Ovary (tissue), 3 donors: ENCODE results near the gene CASK.

ENCODE experiments used
- EP300 ChIP-seq: sonication (generic); formaldehyde crosslinking; IDR thresholded peaks from one replicate; pipeline ENCODE4 v1.6.1; 2017; ENCODE audit warnings: antibody characterized with exemption
- POLR2A ChIP-seq: fragments of 450-650 bp; IDR thresholded peaks from one replicate; pipeline ENCODE4 v1.6.1; 2017; ENCODE audit warnings: antibody characterized with exemption, mild to moderate bottlenecking, moderate library complexity
- TF ChIP-seq, protein P1 (sequence below), 3 donors: fragments of 450-650 bp in 2 of 3; fragments of 200-600 bp in 1 of 3; IDR thresholded peaks; one replicate each; pipeline versions ENCODE4 v1.5.1 to v1.8.0; 2016 to 2022; ENCODE audit warnings: antibody characterized with exemption in 3 of 3, mild to moderate bottlenecking in 1 of 3
- donor health status: DM: no; HTN: no; CAD: no.

DNA sequence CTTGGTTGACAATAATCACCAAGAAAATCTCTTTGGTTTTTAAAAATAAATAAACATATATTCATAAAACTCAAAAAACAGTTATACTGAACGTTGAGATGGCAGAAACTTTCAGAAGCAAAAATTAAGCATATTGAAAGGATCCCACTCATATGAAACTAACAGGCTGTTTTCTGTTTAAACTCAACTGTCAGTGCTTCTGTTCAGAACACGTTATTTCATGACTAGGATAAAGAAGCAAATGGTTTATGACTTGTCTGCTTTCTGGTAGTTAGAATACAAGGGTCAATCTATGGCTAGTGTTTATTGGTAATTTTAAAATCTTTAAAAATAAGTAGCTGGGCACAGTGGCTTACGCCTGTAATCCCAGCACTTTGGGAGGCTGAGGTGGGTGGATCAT is 195.2 kb downstream of the CASK start:
- TF ChIP-seq POLR2A (no peak), EP300 (no peak)
- TF ChIP-seq, protein P1, sequence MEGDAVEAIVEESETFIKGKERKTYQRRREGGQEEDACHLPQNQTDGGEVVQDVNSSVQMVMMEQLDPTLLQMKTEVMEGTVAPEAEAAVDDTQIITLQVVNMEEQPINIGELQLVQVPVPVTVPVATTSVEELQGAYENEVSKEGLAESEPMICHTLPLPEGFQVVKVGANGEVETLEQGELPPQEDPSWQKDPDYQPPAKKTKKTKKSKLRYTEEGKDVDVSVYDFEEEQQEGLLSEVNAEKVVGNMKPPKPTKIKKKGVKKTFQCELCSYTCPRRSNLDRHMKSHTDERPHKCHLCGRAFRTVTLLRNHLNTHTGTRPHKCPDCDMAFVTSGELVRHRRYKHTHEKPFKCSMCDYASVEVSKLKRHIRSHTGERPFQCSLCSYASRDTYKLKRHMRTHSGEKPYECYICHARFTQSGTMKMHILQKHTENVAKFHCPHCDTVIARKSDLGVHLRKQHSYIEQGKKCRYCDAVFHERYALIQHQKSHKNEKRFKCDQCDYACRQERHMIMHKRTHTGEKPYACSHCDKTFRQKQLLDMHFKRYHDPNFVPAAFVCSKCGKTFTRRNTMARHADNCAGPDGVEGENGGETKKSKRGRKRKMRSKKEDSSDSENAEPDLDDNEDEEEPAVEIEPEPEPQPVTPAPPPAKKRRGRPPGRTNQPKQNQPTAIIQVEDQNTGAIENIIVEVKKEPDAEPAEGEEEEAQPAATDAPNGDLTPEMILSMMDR (IDR thresholded peaks at IDR 0.05): no peak
